Endothelial cell of umbilical vein (primary cell): ENCODE results near the gene FOXD4L1. TPM values are rescaled to one million over a fixed set of nuclear protein-coding genes. Genes with fewer than 3 reads are reported as not detected.
"Not testable (repeated sequence)": the region's sequence is repeated elsewhere in the genome, so short reads cannot be mapped to it uniquely, and the experiment has no call there.

ENCODE experiments used
- BruUV-seq: library from RNA; stranded (reverse); fragments of 400-500 nt; replicated peaks from 2 replicates; lab custom pipeline; 2021; lab: Mats Ljungman, UMichigan
- CTCF ChIA-PET: fragments of 300-600, 350-600 bp; sonication (Branson Sonifier 250); formaldehyde crosslinking; loops from one replicate; lab custom pipeline; 2021; ENCODE audit warnings: antibody characterized with exemption, inconsistent platforms; lab: Charles Lee
- POLR2A ChIA-PET: fragments of 300-600, 350-600 bp; sonication (Branson Sonifier 250); formaldehyde crosslinking; loops from one replicate; lab custom pipeline; 2021; ENCODE audit warnings: antibody characterized with exemption, inconsistent platforms; lab: Charles Lee
- DNase-seq: peaks from one replicate; pipeline ENCODE4 v3.0.0-alpha.2; 2011; ENCODE audit warnings: low read depth, low spot score
- FAIRE-seq: peaks from 2 replicates; lab custom pipeline; 2011; peaks lifted over from hg19 to GRCh38; lab: Jason Lieb, UNC
- H2AFZ ChIP-seq: 2 replicates; pipeline ENCODE4 v1.6.0; 2012; ENCODE audit warnings: low read depth, low read length, control low read depth, inconsistent platforms
- H3K27ac ChIP-seq: 2 replicates; pipeline ENCODE4 v1.5.1; 2011; ENCODE audit warnings: low read depth, mild to moderate bottlenecking, control low read depth, low read length, moderate library complexity; ENCODE audit not compliant: insufficient read depth
- H3K27me3 ChIP-seq, 2 experiments: 2 replicates each; pipeline versions ENCODE4 v1.6.0 to v1.6.1; 2011; ENCODE audit warnings: low read length in 2 of 2, mixed read lengths in 1 of 2; ENCODE audit not compliant: control insufficient read depth in 2 of 2, insufficient read depth in 2 of 2
- H3K36me3 ChIP-seq, 2 experiments: 2 replicates in 1 of 2; 3 replicates in 1 of 2; pipeline ENCODE4 v1.5.1; 2011; ENCODE audit warnings: low read length in 2 of 2, mild to moderate bottlenecking in 1 of 2, moderate library complexity in 1 of 2; ENCODE audit not compliant: control insufficient read depth in 2 of 2, insufficient read depth in 2 of 2; ENCODE audit errors: extremely low read depth in 1 of 2
- H3K4me1 ChIP-seq: 3 replicates; pipeline ENCODE4 v1.5.1; 2011; ENCODE audit warnings: mild to moderate bottlenecking, low read length; ENCODE audit not compliant: control insufficient read depth, insufficient read depth; ENCODE audit errors: extremely low read depth
- H3K4me2 ChIP-seq: 2 replicates; pipeline ENCODE4 v1.6.1; 2011; ENCODE audit warnings: low read length, control low read depth, mixed read lengths; ENCODE audit not compliant: insufficient read depth
- H3K4me3 ChIP-seq, 3 experiments: fragments of 200-600 bp in 1 of 3; sonication (generic), shearing (Covaris generic) in 1 of 3; replicated peaks in 1 of 3; 2 replicates each; pipeline ENCODE4 v1.5.1; 2011 to 2016; ENCODE audit warnings: control low read depth in 3 of 3, low read length in 3 of 3, mild to moderate bottlenecking in 2 of 3, inconsistent platforms in 1 of 3, low read depth in 1 of 3, moderate library complexity in 1 of 3; ENCODE audit not compliant: insufficient read depth in 1 of 3
- H3K79me2 ChIP-seq: 2 replicates; pipeline ENCODE4 v1.6.0; 2012; ENCODE audit warnings: low read length, inconsistent platforms; ENCODE audit not compliant: control insufficient read depth, insufficient read depth
- H3K9ac ChIP-seq: replicated peaks from 2 replicates; pipeline ENCODE3; 2011; ENCODE audit warnings: low read length, control low read depth; ENCODE audit not compliant: insufficient read depth; ENCODE audit errors: extremely low read depth
- H3K9me1 ChIP-seq: replicated peaks from 3 replicates; pipeline ENCODE4 v1.6.0; 2011; ENCODE audit warnings: mild to moderate bottlenecking, low read length; ENCODE audit not compliant: control insufficient read depth, insufficient read depth; ENCODE audit errors: extremely low read depth
- H3K9me3 ChIP-seq: replicated peaks from 2 replicates; pipeline ENCODE4 v1.5.1; 2012; ENCODE audit warnings: low read length, inconsistent platforms; ENCODE audit not compliant: control insufficient read depth, insufficient read depth
- H4K20me1 ChIP-seq: replicated peaks from 2 replicates; pipeline ENCODE3; 2011; ENCODE audit warnings: mild to moderate bottlenecking, low read length; ENCODE audit not compliant: control insufficient read depth, insufficient read depth; ENCODE audit errors: extremely low read depth
- dilution Hi-C: fragments of 300-500 bp; cut with MboI; formaldehyde crosslinking; loops from one replicate; pipeline ENCODE4 v1.15.0; 2019; ENCODE audit warnings: low sequenced_read_pairs; ENCODE audit not compliant: extremely low pct_ligation_motif_present
- intact Hi-C: fragments of 100-400 bp; cut with micrococcal nuclease; formaldehyde crosslinking; loops from one replicate; pipeline ENCODE4 v1.10.0; 2022
- polyA plus RNA-seq, 4 experiments: library from polyadenylated mRNA; depleted of rRNA in 3 of 4; stranded (reverse) in 3 of 4; unstranded in 1 of 4; fragments of >200 nt; gene quantifications; 2 replicates each; pipeline versions ENCODE4 v1.2.1 to v1.2.3, GENCODE V29; 2011 to 2012; ENCODE audit warnings: missing spikeins in 1 of 4
- total RNA-seq: library from RNA; stranded (reverse); gene quantifications from 2 replicates; pipeline ENCODE4 v1.2.3, GENCODE V29; 2021

The FOXD4L1 gene
- total and polyA plus RNA-seq, 2 donors (not counting 3 experiments of a cell fraction or from before 2014, with no cell fraction given): 0.04 TPM; not detected in 1

GRCh38 chr2:113524986-113525385 lies 26.5 kb downstream of the FOXD4L1 start:
- H3K79me2 ChIP-seq, H3K27me3 ChIP-seq, H3K36me3 ChIP-seq, dilution Hi-C loops, H3K27ac ChIP-seq, H3K4me3 ChIP-seq, intact Hi-C loops, H2AFZ ChIP-seq, H3K9ac ChIP-seq, CTCF ChIA-PET, POLR2A ChIA-PET, H3K9me1 ChIP-seq, H3K4me2 ChIP-seq, DNase-seq, FAIRE-seq, H3K4me1 ChIP-seq, H3K9me3 ChIP-seq, BruUV-seq, H4K20me1 ChIP-seq: not testable (repeated sequence)

GRCh38 chr2:113527350-113528045 lies 29.0 kb downstream of the FOXD4L1 start:
- POLR2A ChIA-PET, intact Hi-C loops, H3K4me2 ChIP-seq, H2AFZ ChIP-seq, H3K4me3 ChIP-seq, H3K4me1 ChIP-seq, H3K27ac ChIP-seq, H3K27me3 ChIP-seq, FAIRE-seq, H3K9me1 ChIP-seq, dilution Hi-C loops, H4K20me1 ChIP-seq, H3K9me3 ChIP-seq, H3K79me2 ChIP-seq, BruUV-seq, CTCF ChIA-PET, DNase-seq, H3K36me3 ChIP-seq, H3K9ac ChIP-seq: not testable (repeated sequence)

- H3K9ac ChIP-seq, H3K79me2 ChIP-seq, H3K4me3 ChIP-seq, CTCF ChIA-PET, H3K27me3 ChIP-seq, H3K4me2 ChIP-seq, H2AFZ ChIP-seq, H4K20me1 ChIP-seq, H3K9me3 ChIP-seq, dilution Hi-C loops, BruUV-seq, H3K27ac ChIP-seq, intact Hi-C loops, H3K9me1 ChIP-seq, FAIRE-seq, H3K36me3 ChIP-seq, POLR2A ChIA-PET, DNase-seq, H3K4me1 ChIP-seq: not testable (repeated sequence)
Observed at GRCh38 chr2:113528126-113528525, 29.7 kb downstream of the FOXD4L1 start.

GRCh38 chr2:113528904-113529303 lies 30.4 kb downstream of the FOXD4L1 start:
- BruUV-seq, intact Hi-C loops: not testable (repeated sequence)

More at GRCh38 chr2:113528904-113529303, 30.4 kb downstream of the FOXD4L1 start:
- H3K27me3 ChIP-seq, DNase-seq, H3K9me3 ChIP-seq, H3K27ac ChIP-seq, H3K4me2 ChIP-seq, CTCF ChIA-PET, dilution Hi-C loops, H3K79me2 ChIP-seq, FAIRE-seq, H3K36me3 ChIP-seq, H3K9ac ChIP-seq, H3K9me1 ChIP-seq, H4K20me1 ChIP-seq, POLR2A ChIA-PET, H3K4me1 ChIP-seq, H2AFZ ChIP-seq, H3K4me3 ChIP-seq: not testable (repeated sequence)
